Measurements from ENCODE around the gene NTF4. TPM values are rescaled to one million over a fixed set of nuclear protein-coding genes. Genes with fewer than 3 reads are reported as not detected.

The NTF4 gene, protein sequence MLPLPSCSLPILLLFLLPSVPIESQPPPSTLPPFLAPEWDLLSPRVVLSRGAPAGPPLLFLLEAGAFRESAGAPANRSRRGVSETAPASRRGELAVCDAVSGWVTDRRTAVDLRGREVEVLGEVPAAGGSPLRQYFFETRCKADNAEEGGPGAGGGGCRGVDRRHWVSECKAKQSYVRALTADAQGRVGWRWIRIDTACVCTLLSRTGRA
- total RNA-seq (2021; fragmentation: NEBNext Ultra II Directional; extraction: Animal tissue kit (Norgen Biotek cat#: 25700)) (2.8 and 3.1 TPM in 2 replicates), polyA plus RNA-seq (2011; rRNA removed) (5.3 and 6.5 TPM in 2 replicates), polyA minus RNA-seq (2011; rRNA and poly(A)+ RNA removed) (0.59 and 0.82 TPM in 2 replicates)
- 5.4 TPM for polyA plus RNA-seq (2011; cell fraction: cytosol; rRNA removed)
- 13.6 TPM for polyA plus RNA-seq (2011; cell fraction: nucleus; rRNA removed)
- 0.80 to 5.3 TPM (median 4.3 TPM) in 4 replicates for polyA plus RNA-seq (2012, experiment 1 of 2)
- polyA plus RNA-seq (2012, experiment 2 of 2) = 2.3 TPM
- polyA plus RNA-seq (2013, experiment 1 of 2) = 2.7 TPM
- polyA plus RNA-seq (2013, experiment 2 of 2) = 2.7 TPM
- 1.2 TPM for polyA minus RNA-seq (2011; cell fraction: cytosol; rRNA and poly(A)+ RNA removed)
- 3.4 TPM for polyA minus RNA-seq (2011; cell fraction: nucleus; rRNA and poly(A)+ RNA removed)
- long read RNA-seq, experiment 1 = 0 reads
- long read RNA-seq, experiment 2 = 0 reads

DNA sequence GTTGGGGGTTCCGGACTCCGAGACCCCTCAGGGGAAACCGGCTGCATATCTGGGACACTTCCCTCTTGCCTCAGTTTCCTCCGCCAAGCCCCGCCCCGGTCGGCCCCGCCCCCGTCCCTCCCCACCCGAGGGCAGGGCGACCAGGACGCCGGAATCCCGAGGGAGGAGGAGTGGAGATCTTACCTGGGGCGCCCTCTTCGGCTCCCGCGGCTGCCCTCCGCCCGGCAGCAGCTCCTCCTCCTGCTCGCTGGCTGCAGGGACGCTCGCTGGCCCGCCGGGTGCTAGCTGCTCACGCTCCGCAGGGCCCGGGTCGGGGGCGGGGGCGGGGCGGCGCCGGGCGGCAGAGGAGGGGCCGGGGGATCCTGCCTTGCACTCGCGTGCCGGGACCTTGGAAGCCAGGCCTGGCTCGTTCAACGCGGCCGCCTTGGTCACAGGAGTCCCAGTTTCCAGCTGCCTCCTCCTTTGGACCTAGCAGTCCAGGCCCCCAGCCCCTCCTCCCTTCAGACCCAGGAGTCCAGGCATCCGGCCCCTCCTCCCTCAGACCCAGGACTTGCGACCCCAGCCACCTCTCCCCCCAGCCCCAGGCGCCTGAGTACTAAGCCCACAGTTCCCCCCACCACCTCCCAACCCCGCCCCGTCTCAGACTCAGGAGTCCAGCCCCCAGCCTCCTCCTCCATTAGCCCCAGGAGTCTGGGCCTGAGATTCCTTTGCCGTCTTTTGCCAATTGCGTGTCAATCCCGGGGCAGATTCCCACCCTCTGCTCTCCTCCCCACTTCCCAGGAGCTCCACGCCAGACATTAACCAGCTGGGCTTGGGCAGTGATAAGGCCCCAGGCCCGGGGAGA, at the start of gene NTF4:
TSS of gene NTF4 (minus strand) at position 51 of the 844 bp plus-strand sequence. CDS start 2,821 bp downstream, outside the sequence.
- Histone ChIP-seq H3K9ac (replicated peaks in 1 of 4; ENCODE audit: extremely low read depth in 1 of 4, low read depth in 3 of 4, low read length in 3 of 4) (peak within 1 kb of the TSS in 1 of 4 experiments; percentile 28; a peak in 1 of 7 replicates), H3K14ac (ENCODE audit: insufficient read length) (no peak within 1 kb of the TSS)
- WGBS, 2 experiments (ENCODE audit: extremely low coverage in 1 of 2, insufficient coverage in 1 of 2, insufficient read length in 1 of 2, insufficient replicate concordance in 2 of 2, low coverage in 1 of 2, low lambda C conversion rate in 2 of 2, missing lambda C conversion rate in 1 of 2) = 4% methylated on average over 9 of the region's 53 CpGs; no CpG with 5 or more reads in 1 of the 2 experiments

More for the DNA sequence above, at the start of gene NTF4:
- Histone ChIP-seq H2BK12ac (ENCODE audit: low read depth, low read length) (peak within 1 kb of the TSS; percentile 50; the same call in 1 of the 2 replicates), H2BK15ac (ENCODE audit: low read length) (no peak within 1 kb of the TSS), H4K91ac (replicated peaks; ENCODE audit: insufficient read length, low read length) (peak within 1 kb of the TSS; percentile 59), H3K9me3 (ENCODE audit: insufficient read depth in 2 of 2, low read depth in 1 of 2, low read length in 1 of 2) (no peaks in the 10 kb centered on the region), H3K27ac (ENCODE audit: low read depth, low read length) (no peak within 1 kb of the TSS), H3K4ac (replicated peaks; ENCODE audit: insufficient read length, low read depth, low read length) (no peak within 1 kb of the TSS), H3K18ac (ENCODE audit: extremely low read depth, low read length) (peak within 1 kb of the TSS; percentile 85), H4K8ac (ENCODE audit: extremely low read depth, insufficient read depth, low read length) (no peak within 1 kb of the TSS; the same call in none of the 2 replicates), H2BK5ac (ENCODE audit: low read depth, low read length) (no peak within 1 kb of the TSS; the same call in 1 of the 2 replicates), H2AFZ (ENCODE audit: low read length) (0 out of 2 replicates have a peak within 1 kb of the TSS, but pooled peaks have one; percentile 17), H3K27me3 (replicated peaks in 1 of 4; ENCODE audit: control insufficient read depth in 3 of 4, extremely low read depth in 1 of 4, insufficient read depth in 3 of 4, low read length in 3 of 4) (peaks cover under 1 to 43% (median 36%) of the 10 kb centered on the region in 4 experiments), H3K36me3 (ENCODE audit: control insufficient read depth in 2 of 4, insufficient read depth in 4 of 4, low read length in 3 of 4) (no peaks in the 10 kb centered on the region), H4K20me1 (replicated peaks in 1 of 2; ENCODE audit: control insufficient read depth in 1 of 2, insufficient read depth in 2 of 2, low read length in 2 of 2) (no peaks in the 10 kb centered on the region), H3K4me3 (ENCODE audit: extremely low read depth in 1 of 4, insufficient read depth in 2 of 4, low read depth in 3 of 4, low read length in 4 of 4) (peak within 1 kb of the TSS; percentile 28 to 61 (median 31)), H3K79me1 (ENCODE audit: low read depth, low read length) (no peaks in the 10 kb centered on the region), H2BK20ac (ENCODE audit: low read length) (no peak within 1 kb of the TSS), H3K4me2 (ENCODE audit: insufficient read depth in 1 of 2, low read depth in 2 of 2, low read length in 2 of 2) (peak within 1 kb of the TSS; percentile 88 to 90), H3K56ac (replicated peaks; ENCODE audit: insufficient read length, low read depth, low read length) (no peak within 1 kb of the TSS), H4K5ac (ENCODE audit: insufficient read length, low read depth, low read length) (peak within 1 kb of the TSS; percentile 66), H3K23ac (ENCODE audit: insufficient read length) (no peak within 1 kb of the TSS), H3K4me1 (replicated peaks in 1 of 4; ENCODE audit: control insufficient read depth in 3 of 4, insufficient read depth in 4 of 4, low read length in 3 of 4) (peaks cover 0 to 22% (median 17%) of the 10 kb centered on the region in 4 experiments; a peak in 6 of 7 replicates), H3K23me2 (ENCODE audit: low read depth, low read length) (peaks cover 8% of the 10 kb centered on the region), H2BK120ac (replicated peaks; ENCODE audit: low read depth, low read length) (no peak within 1 kb of the TSS), H2AK5ac (ENCODE audit: low read depth, low read length) (no peak within 1 kb of the TSS), H3K79me2 (ENCODE audit: control insufficient read depth in 1 of 2, insufficient read depth in 2 of 2, low read length in 2 of 2) (no peaks in the 10 kb centered on the region)
- CTCF ChIA-PET (ENCODE audit: partially characterized antibody) = interaction anchor here (0.6 to 1.8 kb wide), 8 partner anchors 10 to 415 kb away, joined by 3 to 7 read pairs (median 4); partner anchors contain the start of genes GYS1 and RUVBL2
- DNase-seq (ENCODE audit: low read depth in 1 of 2, low spot score in 2 of 2) = peak in 1 of 2 experiments; percentile 78
- FAIRE-seq = no peak
- TF ChIP-seq KDM4A (IDR thresholded peaks at IDR 0.05; ENCODE audit: low read depth, low read length, severe bottlenecking) = peak; percentile 38
- no peak for TF ChIP-seq SIN3A (conservative IDR thresholded peaks at IDR 0.05 in 1 of 2, IDR thresholded peaks at IDR 0.05 in 1 of 2; ENCODE audit: low read depth in 1 of 2, low read length in 2 of 2)
- POLR2A ChIA-PET (ENCODE audit: partially characterized antibody) = interaction anchor here (0.9 to 1.5 kb wide), 3 partner anchors 13 to 53 kb away, joined by 3 read pairs; no protein-coding TSS in a partner anchor

Data from H1 (cell line).